ENCODE data around the gene KCNAB1. TPM values are rescaled to one million over a fixed set of nuclear protein-coding genes. Genes with fewer than 3 reads are reported as not detected.

KCNAB1 gene
- total and polyA plus RNA-seq, 2 of the 8 experiments (the other 6 are each of a cell fraction or from before 2014, with no cell fraction given) = 0.51 to 2.3 TPM

DNA sequence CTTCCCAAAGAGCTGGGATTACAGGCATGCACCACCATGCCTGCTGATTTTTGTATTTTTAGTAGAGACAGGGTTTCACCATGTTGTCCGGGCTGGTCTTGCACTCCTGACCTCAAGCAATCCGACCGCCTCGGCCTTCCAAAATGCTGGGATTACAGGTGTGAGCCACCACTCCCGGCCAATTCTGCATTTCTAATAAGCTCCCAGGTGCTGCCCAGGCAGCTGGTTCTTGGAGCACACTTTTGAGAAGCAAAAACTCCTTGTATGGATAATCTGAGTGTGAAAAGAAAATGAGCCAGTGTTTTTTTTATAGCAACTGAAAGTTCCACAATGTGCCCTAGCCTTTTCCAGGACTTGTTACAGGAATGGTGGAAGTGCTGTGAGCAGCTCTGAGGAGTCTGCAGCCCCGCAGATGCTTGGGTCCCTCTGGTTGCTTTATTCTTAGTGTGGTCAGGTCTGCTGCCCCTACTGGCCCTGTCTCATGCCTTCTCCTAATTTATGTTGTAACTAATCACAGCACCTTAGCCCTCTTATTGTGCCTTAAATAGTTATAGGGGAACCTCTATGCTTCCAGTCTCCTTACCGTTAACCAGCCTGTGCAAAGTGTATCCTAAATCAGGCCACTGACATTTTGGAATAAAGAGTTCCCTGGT lies 13.5 kb upstream of the KCNAB1 start (continued):
- no peak for TF ChIP-seq ZNF274 (IDR thresholded peaks at IDR 0.05; ENCODE audit: borderline replicate concordance, extremely low read depth, low read length)

Data from H1 (cell line).